Measurements from ENCODE around the gene RAB3IL1.

DNA sequence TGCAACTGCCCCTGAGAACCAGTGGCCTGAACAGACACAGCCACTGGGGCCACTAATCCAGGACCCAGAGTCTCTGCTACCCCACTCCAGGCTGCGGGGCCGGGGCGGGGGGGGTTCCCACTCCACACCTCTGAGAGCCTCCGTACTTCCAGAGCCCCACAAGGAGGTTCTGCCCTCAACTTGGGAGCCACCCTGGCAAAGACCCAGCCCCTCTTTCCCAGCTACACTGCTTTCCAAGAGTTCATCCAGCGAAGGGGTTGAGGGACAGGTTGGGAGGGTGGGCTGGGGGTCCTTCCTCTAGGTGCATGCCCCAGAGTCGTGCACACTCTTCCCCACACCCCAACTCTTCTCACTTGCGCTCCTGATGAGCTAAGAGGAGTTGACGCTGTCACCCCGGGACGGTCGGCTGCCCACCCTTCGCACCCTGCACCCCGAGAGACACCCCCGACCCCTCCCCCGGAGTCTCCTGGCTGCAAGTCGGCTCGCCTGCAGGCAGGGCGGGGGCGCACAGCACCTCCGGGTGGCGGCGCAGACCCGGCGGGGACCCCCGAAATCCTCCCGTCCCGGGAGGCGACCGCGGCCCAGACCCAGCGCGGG is 531 bp downstream of the RAB3IL1 start:
- no peak for TF ChIP-seq ZBTB21 (tag by site-specific recombination; IDR thresholded peaks at IDR 0.05)
- no peak for TF ChIP-seq ZNF701 (tag by site-specific recombination; IDR thresholded peaks at IDR 0.05)
- TF ChIP-seq, protein P1, sequence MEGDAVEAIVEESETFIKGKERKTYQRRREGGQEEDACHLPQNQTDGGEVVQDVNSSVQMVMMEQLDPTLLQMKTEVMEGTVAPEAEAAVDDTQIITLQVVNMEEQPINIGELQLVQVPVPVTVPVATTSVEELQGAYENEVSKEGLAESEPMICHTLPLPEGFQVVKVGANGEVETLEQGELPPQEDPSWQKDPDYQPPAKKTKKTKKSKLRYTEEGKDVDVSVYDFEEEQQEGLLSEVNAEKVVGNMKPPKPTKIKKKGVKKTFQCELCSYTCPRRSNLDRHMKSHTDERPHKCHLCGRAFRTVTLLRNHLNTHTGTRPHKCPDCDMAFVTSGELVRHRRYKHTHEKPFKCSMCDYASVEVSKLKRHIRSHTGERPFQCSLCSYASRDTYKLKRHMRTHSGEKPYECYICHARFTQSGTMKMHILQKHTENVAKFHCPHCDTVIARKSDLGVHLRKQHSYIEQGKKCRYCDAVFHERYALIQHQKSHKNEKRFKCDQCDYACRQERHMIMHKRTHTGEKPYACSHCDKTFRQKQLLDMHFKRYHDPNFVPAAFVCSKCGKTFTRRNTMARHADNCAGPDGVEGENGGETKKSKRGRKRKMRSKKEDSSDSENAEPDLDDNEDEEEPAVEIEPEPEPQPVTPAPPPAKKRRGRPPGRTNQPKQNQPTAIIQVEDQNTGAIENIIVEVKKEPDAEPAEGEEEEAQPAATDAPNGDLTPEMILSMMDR (tag by site-specific recombination; IDR thresholded peaks at IDR 0.05) = no peak
- no peak for TF ChIP-seq ZIC2 (tag by site-specific recombination; IDR thresholded peaks at IDR 0.05)
- no peak for TF ChIP-seq ZNF398 (tag by site-specific recombination; IDR thresholded peaks at IDR 0.05)
